ENCODE results near the gene SMCO4.
A peak's percentile ranks its signal among the peaks of the same experiment; 100 is the strongest.

Gene SMCO4

DNA sequence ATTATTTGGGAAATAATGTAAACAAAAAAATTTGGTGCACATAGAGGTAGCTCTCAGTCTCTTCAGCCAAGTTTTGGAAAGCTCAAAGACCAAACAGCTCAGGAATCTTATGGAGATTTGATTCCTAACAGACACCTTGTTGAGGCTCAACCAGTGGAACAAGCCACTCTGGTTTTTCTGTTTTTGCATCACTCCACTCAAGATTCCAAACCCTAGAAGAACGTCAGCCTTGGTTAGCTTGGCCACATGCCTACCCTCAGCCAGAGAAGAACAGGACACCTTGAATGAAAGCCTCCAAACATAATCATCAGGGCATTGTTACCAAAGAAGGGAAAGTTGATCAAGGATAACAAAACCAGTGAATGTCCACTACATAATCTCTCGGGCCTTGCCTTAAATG, 3.8 kb upstream of the SMCO4 start:
- peaks cover 24 to 32% of the 10 kb centered on the region in 2 experiments for H3K27me3 ChIP-seq (ENCODE audit: control insufficient read depth in 1 of 2, insufficient read depth in 1 of 2, low read length in 2 of 2)
- no peak for DNase-seq
- WGBS = 94% methylated on average over 2 of the region's 2 CpGs
- no peak overlapping the region for H3K4ac ChIP-seq (ENCODE audit: low read depth in 1 of 2, low read length in 2 of 2)
- no peak overlapping the region for H3K9ac ChIP-seq (ENCODE audit: low read length)
- no peak overlapping the region for H2BK5ac ChIP-seq (ENCODE audit: low read depth, low read length, poor library complexity, severe bottlenecking)
- H3K79me1 ChIP-seq (replicated peaks; ENCODE audit: low read length, poor library complexity, severe bottlenecking) = no peaks in the 10 kb centered on the region
- H2BK15ac ChIP-seq (ENCODE audit: low read depth, poor library complexity, severe bottlenecking) = no peak overlapping the region
- H2AK5ac ChIP-seq (ENCODE audit: low read length, severe bottlenecking) = no peak overlapping the region
- no peak overlapping the region for H3K27ac ChIP-seq (ENCODE audit: low read length, poor library complexity, severe bottlenecking)
- no peak overlapping the region for H4K91ac ChIP-seq (ENCODE audit: low read length)
- H3K4me2 ChIP-seq (ENCODE audit: low read length, poor library complexity, severe bottlenecking) = no peak overlapping the region
- H3K36me3 ChIP-seq (ENCODE audit: control insufficient read depth in 1 of 2, insufficient read depth in 2 of 2, low read depth in 1 of 2, low read length in 2 of 2) = no peaks in the 10 kb centered on the region
- H2AFZ ChIP-seq (ENCODE audit: low read depth, low read length) = no peak overlapping the region
- no peak overlapping the region for H4K8ac ChIP-seq (ENCODE audit: low read length)
- H2BK12ac ChIP-seq (ENCODE audit: low read length in 2 of 2) = no peak overlapping the region
- no peak overlapping the region for H2BK120ac ChIP-seq (ENCODE audit: low read depth, low read length)
- no peak overlapping the region for H3K14ac ChIP-seq (ENCODE audit: low read length in 2 of 2)
- H3K4me1 ChIP-seq (ENCODE audit: control insufficient read depth, insufficient read depth, low read depth, low read length) = peaks cover 8% of the 10 kb centered on the region
- no peak overlapping the region for H3K4me3 ChIP-seq (ENCODE audit: insufficient read depth in 1 of 2, low read depth in 1 of 2, low read length in 2 of 2)
- no peak overlapping the region for H3K18ac ChIP-seq (ENCODE audit: low read depth in 1 of 2, low read length in 2 of 2)
- no peaks in the 10 kb centered on the region for H3K9me3 ChIP-seq (ENCODE audit: control insufficient read depth, low read length)
- H3K23ac ChIP-seq (ENCODE audit: low read length in 2 of 2) = no peak overlapping the region

DNA sequence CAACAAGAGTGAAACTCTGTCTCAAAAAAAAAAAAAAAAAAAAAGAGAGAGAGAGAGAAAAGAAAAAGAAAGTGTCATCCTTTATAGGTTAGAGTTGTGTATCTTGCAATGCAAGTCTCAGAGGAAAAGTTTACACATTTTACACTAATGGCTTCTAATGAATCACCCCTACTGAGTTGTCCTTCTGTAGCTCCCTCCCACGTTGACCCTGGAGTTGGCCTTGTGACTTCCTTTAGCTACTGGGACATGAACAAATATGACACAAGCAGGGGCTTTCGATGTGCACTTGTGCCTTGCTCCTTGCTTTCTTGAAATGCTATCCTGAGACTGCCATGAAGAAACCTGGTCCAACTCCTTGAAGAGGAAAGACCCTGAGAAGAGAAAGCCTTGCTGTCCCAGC, 2.4 kb upstream of the SMCO4 start:
- Histone ChIP-seq H3K9ac (ENCODE audit: low read length) (no peak overlapping the region), H2BK12ac (ENCODE audit: low read length in 2 of 2) (no peak overlapping the region), H2BK5ac (ENCODE audit: low read depth, low read length, poor library complexity, severe bottlenecking) (no peak overlapping the region), H3K4me1 (ENCODE audit: control insufficient read depth, insufficient read depth, low read depth, low read length) (peaks cover 8% of the 10 kb centered on the region), H3K23ac (ENCODE audit: low read length in 2 of 2) (no peak overlapping the region), H3K27me3 (ENCODE audit: control insufficient read depth in 1 of 2, insufficient read depth in 1 of 2, low read length in 2 of 2) (peaks cover 18 to 19% of the 10 kb centered on the region in 2 experiments), H4K8ac (ENCODE audit: low read length) (no peak overlapping the region), H3K14ac (ENCODE audit: low read length in 2 of 2) (no peak overlapping the region), H4K91ac (ENCODE audit: low read length) (no peak overlapping the region), H3K27ac (ENCODE audit: low read length, poor library complexity, severe bottlenecking) (no peak overlapping the region), H2AK5ac (ENCODE audit: low read length, severe bottlenecking) (no peak overlapping the region), H3K36me3 (ENCODE audit: control insufficient read depth in 1 of 2, insufficient read depth in 2 of 2, low read depth in 1 of 2, low read length in 2 of 2) (no peaks in the 10 kb centered on the region), H2AFZ (ENCODE audit: low read depth, low read length) (no peak overlapping the region), H3K79me1 (replicated peaks; ENCODE audit: low read length, poor library complexity, severe bottlenecking) (peaks cover 4% of the 10 kb centered on the region), H2BK15ac (ENCODE audit: low read depth, poor library complexity, severe bottlenecking) (no peak overlapping the region), H3K4ac (ENCODE audit: low read depth in 1 of 2, low read length in 2 of 2) (no peak overlapping the region), H3K18ac (ENCODE audit: low read depth in 1 of 2, low read length in 2 of 2) (no peak overlapping the region), H3K4me2 (ENCODE audit: low read length, poor library complexity, severe bottlenecking) (no peak overlapping the region), H2BK120ac (ENCODE audit: low read depth, low read length) (no peak overlapping the region), H3K9me3 (ENCODE audit: control insufficient read depth, low read length) (no peaks in the 10 kb centered on the region), H3K4me3 (ENCODE audit: insufficient read depth in 1 of 2, low read depth in 1 of 2, low read length in 2 of 2) (no peak overlapping the region)
- DNase-seq = peak; percentile 12
- WGBS = 63% methylated on average over 2 of the region's 2 CpGs

DNA sequence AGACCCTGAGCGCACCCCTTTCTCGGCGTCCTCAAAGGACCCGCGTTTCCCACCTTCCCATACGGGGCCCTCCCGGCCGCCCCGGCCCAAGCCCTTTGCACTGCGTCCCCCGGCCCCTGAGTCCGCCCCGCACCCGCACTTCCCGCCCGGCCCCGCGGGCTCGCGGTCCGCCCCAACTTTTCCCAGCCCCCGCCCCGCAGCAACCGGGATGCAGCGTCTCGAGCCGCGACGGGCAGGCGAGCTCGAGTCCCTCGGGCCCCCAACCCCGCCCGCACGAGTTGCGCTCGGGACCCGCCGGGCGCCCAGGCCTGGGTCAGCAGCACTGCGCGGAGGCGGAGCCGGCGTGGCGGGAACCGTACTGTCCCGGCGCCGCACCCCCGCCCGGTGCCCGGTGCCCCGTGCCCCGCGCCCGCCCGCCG, 371 bp downstream of the SMCO4 start:
- Histone ChIP-seq H3K9ac (ENCODE audit: low read length) (peak overlapping the region; percentile 70), H3K14ac (ENCODE audit: low read length in 2 of 2) (no peak overlapping the region), H3K27me3 (ENCODE audit: control insufficient read depth in 1 of 2, insufficient read depth in 1 of 2, low read length in 2 of 2) (peaks cover 12 to 14% of the 10 kb centered on the region in 2 experiments), H4K91ac (ENCODE audit: low read length) (peak overlapping the region; percentile 70), H3K79me1 (replicated peaks; ENCODE audit: low read length, poor library complexity, severe bottlenecking) (peaks cover 16% of the 10 kb centered on the region), H2AK5ac (ENCODE audit: low read length, severe bottlenecking) (no peak overlapping the region), H2AFZ (ENCODE audit: low read depth, low read length) (peak overlapping the region; percentile 75), H2BK15ac (ENCODE audit: low read depth, poor library complexity, severe bottlenecking) (no peak overlapping the region), H3K18ac (ENCODE audit: low read depth in 1 of 2, low read length in 2 of 2) (peak overlapping the region; percentile 54 to 84), H2BK12ac (ENCODE audit: low read length in 2 of 2) (no peak overlapping the region), H3K4me3 (ENCODE audit: insufficient read depth in 1 of 2, low read depth in 1 of 2, low read length in 2 of 2) (peak overlapping the region; percentile 78 to 82), H3K4me2 (ENCODE audit: low read length, poor library complexity, severe bottlenecking) (peak overlapping the region; percentile 63), H2BK120ac (ENCODE audit: low read depth, low read length) (no peak overlapping the region), H3K27ac (ENCODE audit: low read length, poor library complexity, severe bottlenecking) (peak overlapping the region; percentile 41), H3K4me1 (ENCODE audit: control insufficient read depth, insufficient read depth, low read depth, low read length) (peaks cover 11% of the 10 kb centered on the region), H3K36me3 (ENCODE audit: control insufficient read depth in 1 of 2, insufficient read depth in 2 of 2, low read depth in 1 of 2, low read length in 2 of 2) (no peaks in the 10 kb centered on the region), H2BK5ac (ENCODE audit: low read depth, low read length, poor library complexity, severe bottlenecking) (peak overlapping the region; percentile 61), H4K8ac (ENCODE audit: low read length) (peak overlapping the region; percentile 64), H3K23ac (ENCODE audit: low read length in 2 of 2) (peak overlapping the region in 1 of 2 experiments; percentile 18), H3K9me3 (ENCODE audit: control insufficient read depth, low read length) (no peaks in the 10 kb centered on the region), H3K4ac (ENCODE audit: low read depth in 1 of 2, low read length in 2 of 2) (peak overlapping the region in 1 of 2 experiments; percentile 30)
- WGBS = under 1% methylated on average over 30 of the region's 59 CpGs
- no peak for DNase-seq

DNA sequence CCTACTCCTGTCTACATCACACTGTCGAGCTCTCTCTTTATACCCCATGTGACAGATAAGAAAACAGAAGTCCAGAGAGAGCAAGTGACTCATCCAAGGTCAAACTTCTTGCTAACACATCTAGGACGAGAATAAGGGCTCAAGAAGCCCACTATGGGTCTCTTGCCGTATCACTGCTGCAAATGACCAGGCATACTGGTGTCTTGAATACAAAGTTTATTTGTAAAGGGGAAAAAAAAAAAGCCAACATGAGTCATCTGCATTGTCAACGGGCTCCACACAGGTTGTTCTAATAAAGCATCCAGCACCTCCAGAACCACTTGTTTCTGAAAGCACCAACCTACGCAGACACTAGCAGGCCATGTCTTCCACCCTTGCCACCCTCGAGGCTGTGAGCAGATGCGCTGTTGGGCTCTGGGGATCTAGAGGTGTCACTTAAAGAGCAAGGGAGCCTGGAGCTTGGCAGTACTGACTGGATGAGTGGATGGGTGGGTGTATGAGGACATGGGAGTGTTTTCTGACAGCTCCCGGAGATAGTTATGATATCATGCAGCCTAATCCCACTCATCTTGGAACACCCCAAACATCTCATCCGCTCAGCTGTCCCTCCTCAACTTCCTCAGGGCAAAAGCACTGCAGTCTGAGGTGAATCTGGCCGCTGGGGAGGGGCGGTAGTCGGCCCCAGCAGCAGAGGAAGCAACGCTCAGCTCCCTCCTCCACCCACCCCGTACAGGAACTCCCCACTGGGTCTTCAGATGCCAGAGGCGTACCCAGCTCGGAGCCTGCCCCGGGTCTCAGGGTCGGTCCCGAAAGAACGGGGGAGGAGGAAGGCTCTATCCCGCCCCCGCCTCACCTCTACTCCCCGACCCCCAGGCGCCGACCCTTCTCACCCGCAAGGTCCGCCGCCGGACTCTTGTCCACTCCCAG, 1.0 kb downstream of the SMCO4 start:
- Histone ChIP-seq H4K8ac (ENCODE audit: low read length) (peak overlapping the region; percentile 64), H3K9me3 (ENCODE audit: control insufficient read depth, low read length) (no peaks in the 10 kb centered on the region), H3K14ac (ENCODE audit: low read length in 2 of 2) (no peak overlapping the region), H3K27me3 (ENCODE audit: control insufficient read depth in 1 of 2, insufficient read depth in 1 of 2, low read length in 2 of 2) (peaks cover 12 to 13% of the 10 kb centered on the region in 2 experiments), H2AFZ (ENCODE audit: low read depth, low read length) (peak overlapping the region; percentile 75), H3K4me1 (ENCODE audit: control insufficient read depth, insufficient read depth, low read depth, low read length) (peaks cover 13% of the 10 kb centered on the region), H3K4me3 (ENCODE audit: insufficient read depth in 1 of 2, low read depth in 1 of 2, low read length in 2 of 2) (peak overlapping the region; percentile 78 to 82), H2AK5ac (ENCODE audit: low read length, severe bottlenecking) (no peak overlapping the region), H3K36me3 (ENCODE audit: control insufficient read depth in 1 of 2, insufficient read depth in 2 of 2, low read depth in 1 of 2, low read length in 2 of 2) (no peaks in the 10 kb centered on the region), H4K91ac (ENCODE audit: low read length) (no peak overlapping the region), H2BK120ac (ENCODE audit: low read depth, low read length) (no peak overlapping the region), H2BK15ac (ENCODE audit: low read depth, poor library complexity, severe bottlenecking) (peak overlapping the region; percentile 73), H3K27ac (ENCODE audit: low read length, poor library complexity, severe bottlenecking) (peak overlapping the region; percentile 41), H3K23ac (ENCODE audit: low read length in 2 of 2) (peak overlapping the region in 1 of 2 experiments; percentile 18), H2BK12ac (ENCODE audit: low read length in 2 of 2) (no peak overlapping the region), H2BK5ac (ENCODE audit: low read depth, low read length, poor library complexity, severe bottlenecking) (peak overlapping the region; percentile 61), H3K4me2 (ENCODE audit: low read length, poor library complexity, severe bottlenecking) (peak overlapping the region; percentile 63), H3K79me1 (replicated peaks; ENCODE audit: low read length, poor library complexity, severe bottlenecking) (peaks cover 19% of the 10 kb centered on the region), H3K18ac (ENCODE audit: low read depth in 1 of 2, low read length in 2 of 2) (peak overlapping the region; percentile 54 to 84), H3K9ac (ENCODE audit: low read length) (peak overlapping the region; percentile 70), H3K4ac (ENCODE audit: low read depth in 1 of 2, low read length in 2 of 2) (no peak overlapping the region)
- DNase-seq = peak; percentile 84
- WGBS = 5% methylated on average over 24 of the region's 29 CpGs

Data from mesenchymal stem cell (in vitro differentiated cells and primary cell).